ENCODE data around the gene CDK6. TPM values are rescaled to one million over a fixed set of nuclear protein-coding genes. Genes with fewer than 3 reads are reported as not detected.

Gene CDK6
- total and polyA plus RNA-seq, 10 of the 15 experiments (the other 5 are each of a cell fraction or from before 2014, with no cell fraction given): 8.0 to 118 (median 45.8) TPM

GRCh38 chr7:92634205-92634604 lies 202.2 kb downstream of the CDK6 start:
- ATAC-seq: peak; percentile 48
- TF ChIP-seq ZBTB33 (IDR thresholded peaks at IDR 0.05) (no peak), SP1 (IDR thresholded peaks at IDR 0.05; ENCODE audit: low read depth, low read length) (no peak), NR2F1 (conservative IDR thresholded peaks at IDR 0.05) (peak; percentile 17; the same call in 1 of the 2 replicates), NKRF (conservative IDR thresholded peaks at IDR 0.05) (no peak), BCL3 (IDR thresholded peaks at IDR 0.05; ENCODE audit: borderline replicate concordance, insufficient read depth, low read depth, low read length, poor library complexity, severe bottlenecking) (no peak), DPF2 (IDR thresholded peaks at IDR 0.05) (peak; percentile 33), EZH2 (IDR thresholded peaks at IDR 0.05; ENCODE audit: borderline replicate concordance, control insufficient read depth, low read depth, low read length) (no peak), RFX5 (IDR thresholded peaks at IDR 0.05; ENCODE audit: low read depth, low read length) (no peak), MYC (IDR thresholded peaks at IDR 0.05; ENCODE audit: insufficient read depth, insufficient read length, insufficient replicate concordance, low read length, severe bottlenecking) (no peak), CREB1 (IDR thresholded peaks at IDR 0.05; ENCODE audit: low read depth) (no peak), GABPA (IDR thresholded peaks at IDR 0.05; ENCODE audit: low read depth) (no peak), HSF1 (IDR thresholded peaks at IDR 0.05; ENCODE audit: low read depth, low read length) (no peak), MEF2A (IDR thresholded peaks at IDR 0.05; ENCODE audit: insufficient read depth, low read depth, low read length) (0 out of 2 replicates have a peak, but pooled peaks have one; percentile 60), SRF (IDR thresholded peaks at IDR 0.05; ENCODE audit: low read depth in 2 of 2, low read length in 2 of 2) (no peak), ATF2 (IDR thresholded peaks at IDR 0.05; ENCODE audit: low read length) (0 out of 2 replicates have a peak, but pooled peaks have one; percentile 56)

More at GRCh38 chr7:92634205-92634604, 202.2 kb downstream of the CDK6 start:
- Histone ChIP-seq H3K4me1 (ENCODE audit: control insufficient read depth, insufficient read depth, low read length) (peaks cover 48% of the 10 kb centered on the region), H3K27me3 (replicated peaks in 1 of 2; ENCODE audit: control insufficient read depth in 2 of 2, insufficient read depth in 2 of 2, low read length in 1 of 2) (no peaks in the 10 kb centered on the region), H3K9me3 (replicated peaks; ENCODE audit: control insufficient read depth, insufficient read depth, low read length) (peaks cover 4% of the 10 kb centered on the region; the same call in 2 of the 3 replicates), H4K20me1 (ENCODE audit: control insufficient read depth, insufficient read depth) (no peaks in the 10 kb centered on the region), H3K36me3 (ENCODE audit: control insufficient read depth in 2 of 2, insufficient read depth in 2 of 2, low read length in 1 of 2) (no peaks in the 10 kb centered on the region; a peak in 1 of 4 replicates), H3K9ac (ENCODE audit: control insufficient read depth, insufficient read depth, low read length) (no peak overlapping the region), H3K4me3 (no peak overlapping the region), H3K27ac (ENCODE audit: control insufficient read depth, insufficient read depth) (peak overlapping the region; percentile 70; the same call in 1 of the 2 replicates), H3K4me2 (ENCODE audit: control insufficient read depth, insufficient read depth) (peak overlapping the region; percentile 60), H3K79me2 (ENCODE audit: control insufficient read depth, insufficient read depth, low read length) (peaks cover 5% of the 10 kb centered on the region), H2AFZ (ENCODE audit: control insufficient read depth, low read depth, low read length) (no peak overlapping the region)
- no TSS peak for BruUV-seq (replicated peaks)
- ChIA-PET CTCF (interaction anchor here (0.8 to 4.8 kb wide), 3 partner anchors 10 to 15 kb away, joined by 3 to 40 read pairs (median 3); no protein-coding TSS in a partner anchor), POLR2A (interaction anchor here (0.9 to 3.2 kb wide), 4 partner anchors 8 to 15 kb away, joined by 3 to 25 read pairs (median 8); no protein-coding TSS in a partner anchor), RAD21 (ENCODE audit: unreplicated experiment) (interaction anchor here (1.3 to 4.5 kb wide), 6 partner anchors 13 to 198 kb away, joined by 3 to 47 read pairs (median 19); no protein-coding TSS in a partner anchor), SMC1A (ENCODE audit: uncharacterized antibody, unreplicated experiment) (interaction anchor here (0.7 to 7.9 kb wide), 5 partner anchors 12 to 181 kb away, joined by 3 to 176 read pairs (median 7); no protein-coding TSS in a partner anchor)
- intact Hi-C loops (cut with micrococcal nuclease; ENCODE audit: unreplicated experiment) (loop anchor here (1.0 to 2.0 kb wide), 4 partner anchors 8 to 179 kb away; no protein-coding TSS in a partner anchor), in situ Hi-C loops (cut with MboI) (loop anchor here (10.0 kb wide), 1 partner anchor 181 kb away; no protein-coding TSS in a partner anchor)
- DNase-seq (ENCODE audit: low read depth, low spot score) (no peak), FAIRE-seq (no peak)
- WGBS (ENCODE audit: insufficient coverage, insufficient replicate concordance, low lambda C conversion rate, missing lambda C conversion rate): 0% methylated on average over 1 of the region's 1 CpG

Measured in GM12878 (cell line).